Nucleus accumbens (tissue), 56 donors: Measurements from ENCODE around the gene PSME1.

ENCODE experiments used
- DNase-seq, 56 donors: peaks; one replicate each; lab custom pipeline; 2025; lab: John Stamatoyannopoulos, UW

PSME1 gene

GRCh38 chr14:24162093-24162492, 26.1 kb downstream of the PSME1 start:
- DNase-seq = peak in 6 of 56 donors; percentile 5 to 25 (median 12)

- DNase-seq = no peak
These were observed 28.6 kb downstream of the PSME1 start for GRCh38 chr14:24164518-24164991.

GRCh38 chr14:24165785-24166184, 29.8 kb downstream of the PSME1 start:
- no peak for DNase-seq

GRCh38 chr14:24167469-24168114, 31.6 kb downstream of the PSME1 start:
- DNase-seq = no peak

GRCh38 chr14:24171422-24172260, 35.6 kb downstream of the PSME1 start, which contains the start of gene REC8:
Gene REC8, plus strand, starts transcription at chr14:24172080. Its CDS starts 473 bp downstream, at chr14:24172553.
- DNase-seq = peak; percentile 51 to 98 (median 90)

- peak in 6 of 56 donors; percentile 10 to 33 (median 24) for DNase-seq
These were observed 36.4 kb downstream of the PSME1 start for GRCh38 chr14:24172261-24172860.

GRCh38 chr14:24172871-24173281, 36.9 kb downstream of the PSME1 start:
- peak in 3 of 56 donors; percentile 9 to 13 (median 13) for DNase-seq

GRCh38 chr14:24176599-24176998, 40.6 kb downstream of the PSME1 start:
- no peak for DNase-seq

GRCh38 chr14:24177041-24177825, 41.2 kb downstream of the PSME1 start:
- DNase-seq = no peak

- DNase-seq = no peak
These were observed 41.9 kb downstream of the PSME1 start for GRCh38 chr14:24177891-24178290.

GRCh38 chr14:24178399-24179178, 42.6 kb downstream of the PSME1 start:
- no peak for DNase-seq

- DNase-seq = no peak
These were observed 43.4 kb downstream of the PSME1 start for GRCh38 chr14:24179294-24179960.

- DNase-seq = peak in 10 of 56 donors; percentile 10 to 75 (median 28)
These were observed 44.2 kb downstream of the PSME1 start for GRCh38 chr14:24179961-24180796.

- no peak for DNase-seq
These were observed 45.5 kb downstream of the PSME1 start for GRCh38 chr14:24181371-24182077.

GRCh38 chr14:24182110-24182882, 46.3 kb downstream of the PSME1 start:
- no peak for DNase-seq

GRCh38 chr14:24183014-24183481, 47.1 kb downstream of the PSME1 start:
- DNase-seq = no peak
